ENCODE data around the gene TRPV4. TPM values are rescaled to one million over a fixed set of nuclear protein-coding genes. Genes with fewer than 3 reads are reported as not detected.

Gene TRPV4
- total and polyA plus RNA-seq, 2 donors from 2014 or later: 6.0 to 24.5 TPM

- Histone ChIP-seq H3K27me3 (ENCODE audit: control insufficient read depth, insufficient read depth, low read length) (no peaks in the 10 kb centered on the region), H3K27ac (ENCODE audit: low read depth in 2 of 2, low read length in 2 of 2) (no peak overlapping the region), H3K9ac (ENCODE audit: low read length in 3 of 3) (no peak overlapping the region), H3K9me3 (ENCODE audit: control insufficient read depth in 2 of 3, insufficient read depth in 1 of 3, low read length in 3 of 3) (no peaks in the 10 kb centered on the region), H3K4me1 (ENCODE audit: control insufficient read depth in 2 of 3, insufficient read depth in 2 of 3, low read depth in 1 of 3, low read length in 3 of 3) (no peaks in the 10 kb centered on the region), H3K4me3 (ENCODE audit: low read length in 3 of 3) (no peak overlapping the region), H3K36me3 (ENCODE audit: control insufficient read depth in 2 of 3, insufficient read depth in 3 of 3, low read length in 3 of 3) (peaks cover 0 to 37% (median 23%) of the 10 kb centered on the region in 3 donors)
- no peak for TF ChIP-seq CTCF (IDR thresholded peaks at IDR 0.05; ENCODE audit: borderline replicate concordance, extremely low read depth, insufficient read depth)
- intact Hi-C loops (cut with DNase I): no loop called here
- no peak for FAIRE-seq
- DNase-seq: peak in 1 of 5 donors; percentile 65
Observed at GRCh38 chr12:109802828-109803227, 30.4 kb downstream of the TRPV4 start.

- Histone ChIP-seq H3K27me3 (ENCODE audit: control insufficient read depth, insufficient read depth, low read length) (no peaks in the 10 kb centered on the region), H3K4me3 (ENCODE audit: low read length in 3 of 3) (no peak overlapping the region), H3K9ac (ENCODE audit: low read length in 3 of 3) (no peak overlapping the region), H3K9me3 (ENCODE audit: control insufficient read depth in 2 of 3, insufficient read depth in 1 of 3, low read length in 3 of 3) (no peaks in the 10 kb centered on the region), H3K27ac (ENCODE audit: low read depth in 2 of 2, low read length in 2 of 2) (no peak overlapping the region), H3K4me1 (ENCODE audit: control insufficient read depth in 2 of 3, insufficient read depth in 2 of 3, low read depth in 1 of 3, low read length in 3 of 3) (no peaks in the 10 kb centered on the region), H3K36me3 (ENCODE audit: control insufficient read depth in 2 of 3, insufficient read depth in 3 of 3, low read length in 3 of 3) (peaks cover 0 to 39% (median 24%) of the 10 kb centered on the region in 3 donors)
- no peak for TF ChIP-seq CTCF (IDR thresholded peaks at IDR 0.05; ENCODE audit: borderline replicate concordance, extremely low read depth, insufficient read depth)
- FAIRE-seq (no peak), DNase-seq (no peak)
- intact Hi-C loops (cut with DNase I): no loop called here
Observed at GRCh38 chr12:109800536-109800935, 32.7 kb downstream of the TRPV4 start.

GRCh38 chr12:109798691-109799090 lies 34.5 kb downstream of the TRPV4 start:
- FAIRE-seq: no peak
- intact Hi-C loops (cut with DNase I): no loop called here
- TF ChIP-seq CTCF (IDR thresholded peaks at IDR 0.05; ENCODE audit: borderline replicate concordance, extremely low read depth, insufficient read depth): no peak

More at GRCh38 chr12:109798691-109799090, 34.5 kb downstream of the TRPV4 start:
- no peaks in the 10 kb centered on the region for H3K4me1 ChIP-seq (ENCODE audit: control insufficient read depth in 2 of 3, insufficient read depth in 2 of 3, low read depth in 1 of 3, low read length in 3 of 3)
- H3K27me3 ChIP-seq (ENCODE audit: control insufficient read depth, insufficient read depth, low read length): no peaks in the 10 kb centered on the region
- no peak for DNase-seq
- no peaks in the 10 kb centered on the region for H3K9me3 ChIP-seq (ENCODE audit: control insufficient read depth in 2 of 3, insufficient read depth in 1 of 3, low read length in 3 of 3)
- no peak overlapping the region for H3K9ac ChIP-seq (ENCODE audit: low read length in 3 of 3)
- H3K27ac ChIP-seq (ENCODE audit: low read depth in 2 of 2, low read length in 2 of 2): no peak overlapping the region
- H3K4me3 ChIP-seq (ENCODE audit: low read length in 3 of 3): no peak overlapping the region
- H3K36me3 ChIP-seq (ENCODE audit: control insufficient read depth in 2 of 3, insufficient read depth in 3 of 3, low read length in 3 of 3): peaks cover 0 to 32% (median 18%) of the 10 kb centered on the region in 3 donors

Data from kidney (tissue), 14 donors.